ENCODE results near the gene IFIT1.

DNA sequence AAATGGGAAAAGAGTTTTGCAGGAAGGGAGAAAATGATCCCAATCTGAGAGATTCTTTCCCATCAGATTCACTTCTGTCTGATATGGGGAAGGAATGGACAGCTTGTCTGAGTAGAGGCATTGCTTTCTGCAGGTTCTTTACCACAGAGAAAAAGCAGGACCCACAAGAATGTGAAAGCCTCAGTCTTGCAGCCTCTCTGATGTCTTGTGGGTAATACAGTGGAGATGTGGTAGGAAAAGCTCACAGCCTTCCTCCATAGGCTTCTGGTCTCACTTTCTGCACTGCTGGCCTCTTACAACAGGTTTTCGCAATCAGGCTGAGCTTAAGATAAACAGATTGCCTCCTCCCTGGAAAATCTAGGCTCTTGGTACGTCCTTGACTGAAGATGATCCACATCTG is 551 bp downstream of the IFIT1 start:
- TF ChIP-seq, protein P1, sequence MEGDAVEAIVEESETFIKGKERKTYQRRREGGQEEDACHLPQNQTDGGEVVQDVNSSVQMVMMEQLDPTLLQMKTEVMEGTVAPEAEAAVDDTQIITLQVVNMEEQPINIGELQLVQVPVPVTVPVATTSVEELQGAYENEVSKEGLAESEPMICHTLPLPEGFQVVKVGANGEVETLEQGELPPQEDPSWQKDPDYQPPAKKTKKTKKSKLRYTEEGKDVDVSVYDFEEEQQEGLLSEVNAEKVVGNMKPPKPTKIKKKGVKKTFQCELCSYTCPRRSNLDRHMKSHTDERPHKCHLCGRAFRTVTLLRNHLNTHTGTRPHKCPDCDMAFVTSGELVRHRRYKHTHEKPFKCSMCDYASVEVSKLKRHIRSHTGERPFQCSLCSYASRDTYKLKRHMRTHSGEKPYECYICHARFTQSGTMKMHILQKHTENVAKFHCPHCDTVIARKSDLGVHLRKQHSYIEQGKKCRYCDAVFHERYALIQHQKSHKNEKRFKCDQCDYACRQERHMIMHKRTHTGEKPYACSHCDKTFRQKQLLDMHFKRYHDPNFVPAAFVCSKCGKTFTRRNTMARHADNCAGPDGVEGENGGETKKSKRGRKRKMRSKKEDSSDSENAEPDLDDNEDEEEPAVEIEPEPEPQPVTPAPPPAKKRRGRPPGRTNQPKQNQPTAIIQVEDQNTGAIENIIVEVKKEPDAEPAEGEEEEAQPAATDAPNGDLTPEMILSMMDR (IDR thresholded peaks at IDR 0.05) = no peak
- TF ChIP-seq POLR2A (IDR thresholded peaks at IDR 0.05) (no peak), POLR2AphosphoS5 (IDR thresholded peaks at IDR 0.05) (peak; percentile 14 to 63 (median 26))

Data from transverse colon (tissue), 4 donors.